ENCODE data around the gene TNPO3. TPM values are rescaled to one million over a fixed set of nuclear protein-coding genes. Genes with fewer than 3 reads are reported as not detected.
"Not testable (repeated sequence)": the region's sequence is repeated elsewhere in the genome, so short reads cannot be mapped to it uniquely, and the experiment has no call there.

The TNPO3 gene
- total RNA-seq, 2 donors from 2014 or later: 23.9 to 28.0 TPM

DNA sequence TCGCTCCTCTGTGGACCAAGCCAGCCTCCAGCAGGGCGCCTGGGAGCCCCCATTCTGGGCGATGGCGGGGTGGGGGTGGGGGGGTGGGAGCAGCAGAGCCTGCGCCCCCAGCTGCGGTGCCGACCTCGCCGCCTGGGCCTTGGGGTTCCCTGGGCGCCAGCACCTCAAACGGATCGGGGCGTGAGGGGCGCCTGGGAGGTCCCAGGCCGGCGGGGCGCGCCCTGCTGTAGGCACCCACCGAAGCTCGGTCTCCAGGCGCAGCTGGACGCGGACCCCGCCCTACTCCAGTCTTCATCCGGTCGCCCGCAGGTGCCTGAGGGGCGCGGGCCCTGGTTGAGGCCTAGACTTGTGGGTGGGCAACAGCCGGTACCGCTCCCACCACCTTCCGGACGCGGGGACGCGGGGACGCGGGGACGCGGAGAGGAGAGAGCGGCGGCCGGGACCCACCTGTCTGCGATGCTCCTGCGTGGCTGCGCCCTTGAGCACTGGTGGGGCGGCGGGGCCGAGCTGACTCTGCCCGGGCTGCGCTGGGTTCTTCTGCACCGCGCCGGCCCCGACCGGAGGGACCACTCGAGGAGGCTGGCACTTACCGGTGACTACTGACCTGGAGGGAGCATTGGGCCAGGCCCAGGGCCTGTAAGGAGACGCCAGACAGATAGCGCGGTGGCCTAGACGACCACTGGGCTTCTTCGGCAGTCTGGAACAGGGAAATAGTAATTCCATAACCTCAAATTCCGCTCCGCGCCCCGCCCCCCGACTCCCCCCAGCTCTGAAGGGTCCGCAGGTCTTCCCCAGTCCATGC lies 138.9 kb downstream of the TNPO3 start:
- ATAC-seq (no peak), DNase-seq (no peak)
- intact Hi-C loops (cut with DNase I): no loop called here

DNA sequence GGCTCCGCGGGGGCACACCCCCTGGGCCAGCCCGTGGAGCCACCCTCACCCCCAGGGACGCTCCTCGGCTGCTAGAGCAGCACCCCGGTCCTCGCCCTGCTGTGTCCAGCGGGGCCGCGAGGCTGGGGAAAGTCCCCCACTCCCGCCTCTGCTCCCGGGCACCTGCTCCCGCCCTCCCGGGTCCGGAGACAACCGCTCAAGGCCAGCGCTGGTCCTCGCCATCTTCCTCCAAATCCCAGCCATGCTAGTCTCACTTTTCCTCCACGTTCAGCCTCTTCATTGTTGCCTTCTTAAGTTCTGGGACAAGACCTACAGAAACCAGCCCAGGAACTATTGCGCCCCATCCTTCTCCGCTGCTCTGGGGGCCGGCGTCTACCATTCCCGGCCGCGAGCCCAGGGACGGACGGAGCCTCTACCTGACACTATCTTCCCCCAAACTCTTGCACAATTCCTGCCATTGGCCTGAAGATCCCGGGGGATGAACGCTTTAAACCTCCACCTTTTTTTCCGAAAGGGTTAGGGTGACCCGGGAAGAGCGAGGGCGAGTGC lies 139.6 kb downstream of the TNPO3 start:
- no peak for DNase-seq
- no peak for ATAC-seq
- intact Hi-C loops (cut with DNase I): no loop called here

DNA sequence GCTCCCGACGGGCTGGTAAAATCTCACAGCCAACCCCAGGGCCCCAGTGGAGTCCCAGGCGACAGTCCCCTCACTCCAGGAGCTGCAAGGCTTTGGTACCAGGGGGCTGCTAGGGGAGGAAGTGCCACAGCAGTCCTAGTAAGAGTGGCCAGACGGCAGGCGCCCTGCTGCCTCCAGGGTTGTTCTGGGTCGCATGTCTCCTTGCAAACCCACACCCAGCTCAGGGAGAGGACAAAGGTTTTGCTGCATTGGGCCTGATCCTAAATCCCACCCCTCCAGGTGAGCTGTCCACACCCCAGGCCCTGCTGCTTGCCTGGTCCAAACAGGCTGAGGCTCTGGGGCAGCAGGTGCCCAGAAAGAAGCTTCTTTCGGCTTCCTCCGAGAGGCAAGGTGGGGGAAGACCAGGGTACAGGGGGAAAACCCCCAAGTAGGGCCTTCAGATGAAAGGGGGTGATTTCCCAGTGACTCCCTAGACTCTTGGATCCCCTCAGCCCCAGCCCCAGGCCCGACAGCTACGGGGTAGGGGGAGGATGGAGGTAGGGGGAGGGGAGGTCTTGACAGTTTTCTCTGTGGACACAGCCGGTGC lies 140.3 kb downstream of the TNPO3 start:
- intact Hi-C loops (cut with DNase I): no loop called here
- peak; percentile 4 for DNase-seq
- no peak for ATAC-seq

DNA sequence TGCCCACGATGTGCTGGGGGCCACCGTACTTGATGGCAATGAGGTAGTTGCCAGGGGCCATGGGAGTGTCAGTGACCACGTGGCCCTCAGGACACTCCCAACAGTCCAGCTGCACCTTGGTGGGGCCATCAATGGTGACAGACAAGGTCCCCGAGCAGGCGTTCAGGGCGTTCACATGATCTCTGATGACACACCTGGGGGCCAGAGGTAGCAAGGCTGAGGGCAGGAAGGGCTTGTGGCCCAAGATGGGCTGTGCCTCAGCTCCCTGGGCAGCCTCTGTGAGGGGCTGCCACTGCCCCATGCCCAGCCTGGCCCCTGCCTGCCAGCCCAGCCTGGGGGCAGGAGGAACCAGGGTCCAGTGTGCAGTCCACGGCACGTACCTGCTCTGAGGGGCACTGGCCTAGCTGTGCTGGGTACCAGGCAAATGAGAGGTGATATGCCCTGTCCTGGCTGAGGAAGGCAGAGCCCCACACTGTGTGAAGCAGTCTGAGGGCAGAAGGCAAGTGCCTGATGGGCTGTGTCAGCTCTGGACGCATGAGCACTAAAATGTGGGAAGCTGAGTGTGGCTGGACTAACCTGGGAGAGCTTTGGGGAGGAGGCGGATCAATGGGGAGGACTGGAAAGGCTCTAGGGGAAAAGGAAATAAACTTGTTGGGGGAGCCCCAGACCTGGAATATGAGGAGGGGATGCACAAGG lies 140.9 kb downstream of the TNPO3 start:
- ATAC-seq (no peak), DNase-seq (no peak)
- intact Hi-C loops (cut with DNase I): no loop called here

DNA sequence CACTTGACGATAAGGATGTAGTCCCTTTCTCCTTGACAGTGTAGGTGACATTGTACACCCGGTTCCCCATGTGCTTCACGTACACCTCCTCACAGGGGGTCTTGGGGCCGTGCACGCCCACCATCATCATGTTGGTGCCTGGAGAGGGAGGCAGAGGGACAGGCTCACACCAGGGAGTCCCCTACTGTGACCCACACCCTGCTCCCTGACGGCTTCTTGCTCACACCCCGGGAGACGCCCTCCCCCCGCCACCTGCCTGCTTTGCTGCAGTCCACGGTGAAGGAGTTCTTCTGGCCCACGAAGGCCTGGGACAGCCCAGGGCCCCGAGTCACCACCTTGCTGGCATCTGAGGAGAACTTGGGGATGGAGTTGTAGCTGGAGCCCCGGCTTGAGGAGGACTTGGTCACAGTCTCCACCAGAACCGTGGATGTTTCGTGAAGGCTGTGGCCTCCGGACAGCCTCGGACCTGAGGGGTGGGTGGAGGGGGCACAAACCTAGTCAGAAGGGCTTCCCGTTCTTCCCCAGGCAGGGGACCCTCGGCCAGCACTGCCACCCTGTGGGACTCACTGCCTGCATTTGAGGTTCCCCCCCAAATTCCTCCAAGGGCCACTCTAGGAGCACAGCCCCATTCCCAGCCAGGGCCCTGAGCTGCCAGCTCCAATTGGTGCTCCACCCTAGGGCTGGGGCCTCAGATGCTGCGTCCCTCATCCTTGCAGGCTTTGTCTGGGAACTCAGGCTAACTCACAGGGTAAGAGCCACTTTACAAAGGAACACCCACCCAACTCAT lies 142.0 kb downstream of the TNPO3 start:
- DNase-seq; ATAC-seq; intact Hi-C loops (cut with DNase I): not testable (repeated sequence)

DNA sequence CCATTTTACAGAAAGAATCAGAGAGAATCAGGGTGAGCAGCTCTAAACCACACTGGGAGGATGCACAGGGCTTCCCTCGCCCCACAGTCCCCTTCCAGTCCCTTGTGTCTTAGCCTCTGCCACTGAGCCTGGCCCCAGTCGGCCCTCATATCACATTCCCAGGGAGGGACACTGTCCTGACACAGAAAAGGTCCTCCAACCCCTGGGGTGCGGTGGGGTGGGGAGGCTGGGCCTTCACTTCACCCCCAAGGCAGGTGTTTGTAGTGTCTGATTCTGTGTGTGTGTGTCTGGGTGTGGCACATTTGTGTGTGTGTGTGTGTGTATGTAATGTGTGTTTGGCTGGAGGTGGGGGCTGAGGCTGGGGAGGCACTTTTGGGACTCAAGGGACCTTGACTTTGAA lies 142.6 kb downstream of the TNPO3 start:
- intact Hi-C loops (cut with DNase I): no loop called here
- DNase-seq (peak; percentile 6), ATAC-seq (no peak)

DNA sequence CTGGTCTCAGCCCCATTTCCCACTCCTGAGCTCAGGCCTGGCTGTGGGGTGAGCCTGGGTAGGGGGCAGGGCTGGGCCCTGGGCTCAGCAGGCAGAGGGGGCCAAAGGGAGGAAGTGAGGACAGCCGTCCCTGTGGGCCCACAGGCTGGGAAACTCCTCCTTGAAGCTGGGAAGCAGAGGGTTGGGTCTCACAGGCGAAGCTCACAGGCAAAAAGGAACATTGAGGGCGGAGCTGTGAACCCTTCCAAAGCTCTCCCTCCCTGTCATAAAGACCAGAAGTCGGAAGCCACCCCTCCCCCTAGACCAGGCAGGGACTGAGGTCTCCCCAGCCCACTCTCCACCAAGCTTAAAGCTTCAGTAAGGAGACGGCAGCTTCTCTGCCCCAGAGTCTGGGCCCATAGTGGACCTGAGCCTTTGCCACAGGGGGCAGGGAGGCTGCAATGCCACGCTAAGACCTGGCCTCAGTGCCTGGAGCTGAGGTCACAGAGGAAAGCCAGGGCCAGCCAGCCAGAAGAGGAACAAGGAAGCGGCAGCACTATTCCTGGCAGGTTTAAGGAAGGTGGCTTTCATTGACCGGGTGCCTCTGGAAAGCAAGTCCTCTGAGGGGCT lies 143.4 kb downstream of the TNPO3 start:
- intact Hi-C loops (cut with DNase I): no loop called here
- peak; percentile 12 to 26 for ATAC-seq
- peak; percentile 24 for DNase-seq

DNA sequence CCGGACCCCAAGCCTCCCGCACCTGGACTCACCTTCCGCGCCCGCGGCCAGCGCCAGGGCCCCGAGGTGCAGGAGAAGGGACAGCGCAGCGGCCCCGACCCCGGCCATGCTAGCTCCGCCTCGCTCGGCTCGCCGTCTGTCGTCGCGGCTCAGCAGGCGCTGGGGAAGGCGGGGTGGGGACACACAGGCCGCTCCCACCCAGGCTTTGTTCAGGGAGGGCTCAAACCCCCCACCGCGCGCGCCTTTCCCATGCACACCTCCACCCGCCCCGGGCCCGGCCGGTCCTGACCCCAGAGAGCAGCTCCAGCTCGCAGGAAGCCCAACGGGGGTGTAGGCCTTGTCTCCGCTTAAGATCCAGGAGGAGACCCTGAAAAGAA lies 144.4 kb downstream of the TNPO3 start, which contains the start of gene KCP:
KCP (minus strand) TSS at position 141 of the 377 bp plus-strand sequence; CDS start at position 108, 33 bp downstream.
- DNase-seq: peak; percentile 14
- ATAC-seq: peak; percentile 6 to 17
- intact Hi-C loops (cut with DNase I): no loop called here

DNA sequence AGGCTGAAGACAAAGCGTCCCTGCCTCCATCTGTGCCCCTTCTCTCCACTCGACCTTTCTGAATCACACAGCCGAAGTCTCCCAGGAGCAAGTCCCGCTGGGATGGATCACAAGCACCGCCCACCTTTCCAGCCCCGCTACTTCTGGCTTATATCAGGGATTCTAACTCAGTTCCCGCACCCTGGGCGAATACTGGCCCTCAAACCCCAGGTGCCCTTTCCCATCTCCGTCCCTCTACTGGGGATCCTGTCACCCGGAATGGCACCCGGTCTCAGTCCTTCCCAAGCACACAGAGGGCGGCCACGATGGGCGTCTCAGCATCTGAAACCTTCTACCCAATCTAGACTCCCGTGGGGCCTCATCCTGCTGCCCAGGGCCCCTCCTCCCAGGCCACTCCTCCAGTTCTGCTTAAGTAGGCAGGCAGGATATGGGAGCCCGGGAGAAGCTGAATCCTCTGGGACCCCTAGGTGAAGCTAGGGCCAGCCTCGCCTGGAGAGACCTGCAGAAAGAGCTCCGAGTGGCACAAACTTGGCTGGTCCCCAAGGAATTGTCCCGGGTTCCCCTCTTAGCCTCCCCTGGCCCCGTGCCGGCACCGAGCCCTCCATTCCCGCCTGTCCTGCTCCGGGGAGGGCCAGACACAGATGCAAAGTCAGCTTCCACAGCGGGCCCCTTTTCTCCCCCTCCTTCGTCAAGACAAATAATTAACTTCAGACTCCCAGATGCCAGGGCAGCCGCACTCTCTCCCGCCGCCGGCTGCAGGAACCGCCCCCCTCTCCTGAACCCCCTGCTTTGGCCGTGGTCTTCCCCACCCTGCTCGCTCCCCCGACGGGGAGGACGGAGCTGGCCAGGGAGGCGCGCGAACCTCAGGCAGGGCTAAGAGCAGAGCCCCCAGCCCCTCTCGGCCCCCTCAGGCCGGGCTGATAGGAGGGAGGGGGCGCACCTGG lies 145.0 kb downstream of the TNPO3 start:
- ATAC-seq (peak; percentile 35 to 58), DNase-seq (peak; percentile 29)
- intact Hi-C loops (cut with DNase I): no loop called here

DNA sequence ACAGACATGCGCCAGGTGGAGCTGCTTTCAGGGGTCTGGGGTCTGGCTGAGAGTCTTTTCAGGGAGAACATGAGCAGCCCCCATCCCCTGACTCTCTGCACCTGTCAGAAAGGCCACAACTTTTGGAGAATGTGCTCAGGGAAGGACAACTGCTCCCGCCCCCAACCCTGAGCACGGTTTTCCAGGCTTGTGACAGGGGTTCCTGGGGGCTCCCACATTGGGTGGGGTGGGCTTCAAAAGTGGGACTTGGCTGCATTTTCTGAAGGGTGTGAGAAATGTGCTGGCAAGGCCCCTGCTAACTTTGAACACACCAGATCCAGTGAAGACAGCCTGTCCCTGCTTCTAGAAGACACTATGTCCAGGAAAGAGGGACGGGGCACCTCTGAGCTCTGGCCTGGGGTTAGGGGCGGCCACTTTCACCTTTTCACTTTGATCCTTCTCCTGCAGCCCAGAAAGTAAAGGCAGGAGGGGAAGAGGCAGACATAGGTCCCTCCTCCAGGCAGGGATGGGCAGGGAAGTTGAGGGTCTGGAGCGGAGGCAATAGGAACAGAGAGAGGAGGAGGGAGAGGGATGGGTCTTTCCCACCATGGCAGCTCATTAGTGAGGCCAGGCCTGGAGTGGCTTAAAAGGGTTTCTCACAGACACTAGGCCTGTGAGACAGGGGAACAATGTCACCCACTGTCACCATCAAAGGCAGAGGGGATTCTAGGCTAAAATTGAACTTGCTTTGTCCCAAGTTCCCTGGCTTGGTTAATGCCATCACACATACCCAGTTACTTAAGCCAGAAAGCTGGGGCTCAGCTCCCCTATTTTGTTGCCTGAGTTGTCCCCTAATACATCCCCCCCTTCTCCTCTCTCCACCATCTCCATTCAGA lies 145.9 kb downstream of the TNPO3 start:
- DNase-seq (peak; percentile 7), ATAC-seq (no peak)
- intact Hi-C loops (cut with DNase I): no loop called here

DNA sequence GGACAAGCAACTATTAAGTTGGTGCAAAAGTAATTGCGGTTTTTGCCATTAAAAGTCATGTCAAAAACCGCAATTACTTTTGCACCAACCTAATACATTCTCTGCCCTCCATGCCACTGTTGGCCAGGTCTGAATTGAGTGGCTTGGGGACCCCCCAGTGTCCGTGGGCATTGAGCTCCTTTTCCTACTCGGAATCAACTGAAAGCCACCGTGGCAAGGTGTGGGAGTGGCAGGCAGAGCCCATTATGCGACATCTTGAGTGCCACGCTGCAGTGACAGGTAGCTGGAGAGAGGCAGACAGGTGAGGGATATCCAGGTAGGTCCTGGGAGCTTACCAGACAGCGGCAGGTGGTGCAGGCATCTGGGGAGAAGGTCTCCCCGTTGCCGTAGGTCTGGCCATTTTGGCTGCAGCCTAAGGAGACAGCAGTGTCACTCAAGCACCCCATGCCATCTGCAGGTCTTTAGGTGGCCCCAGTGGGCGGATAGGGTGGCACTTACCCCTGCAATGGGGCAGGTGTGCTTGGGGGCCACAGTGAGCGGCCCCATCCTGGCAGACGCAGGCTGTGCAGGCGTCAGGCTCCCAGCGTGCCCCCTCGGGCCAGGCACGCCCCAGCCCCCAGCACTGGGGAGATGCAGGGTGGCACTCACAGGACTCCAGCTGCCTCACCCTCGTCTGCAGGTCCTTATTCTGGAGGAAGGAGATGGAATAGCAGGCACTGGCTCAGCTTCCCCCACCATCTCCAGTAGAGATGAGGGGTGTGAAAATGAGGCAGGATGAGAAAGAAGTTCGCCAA lies 147.9 kb downstream of the TNPO3 start:
- DNase-seq: peak; percentile 6
- no peak for ATAC-seq
- intact Hi-C loops (cut with DNase I): no loop called here

DNA sequence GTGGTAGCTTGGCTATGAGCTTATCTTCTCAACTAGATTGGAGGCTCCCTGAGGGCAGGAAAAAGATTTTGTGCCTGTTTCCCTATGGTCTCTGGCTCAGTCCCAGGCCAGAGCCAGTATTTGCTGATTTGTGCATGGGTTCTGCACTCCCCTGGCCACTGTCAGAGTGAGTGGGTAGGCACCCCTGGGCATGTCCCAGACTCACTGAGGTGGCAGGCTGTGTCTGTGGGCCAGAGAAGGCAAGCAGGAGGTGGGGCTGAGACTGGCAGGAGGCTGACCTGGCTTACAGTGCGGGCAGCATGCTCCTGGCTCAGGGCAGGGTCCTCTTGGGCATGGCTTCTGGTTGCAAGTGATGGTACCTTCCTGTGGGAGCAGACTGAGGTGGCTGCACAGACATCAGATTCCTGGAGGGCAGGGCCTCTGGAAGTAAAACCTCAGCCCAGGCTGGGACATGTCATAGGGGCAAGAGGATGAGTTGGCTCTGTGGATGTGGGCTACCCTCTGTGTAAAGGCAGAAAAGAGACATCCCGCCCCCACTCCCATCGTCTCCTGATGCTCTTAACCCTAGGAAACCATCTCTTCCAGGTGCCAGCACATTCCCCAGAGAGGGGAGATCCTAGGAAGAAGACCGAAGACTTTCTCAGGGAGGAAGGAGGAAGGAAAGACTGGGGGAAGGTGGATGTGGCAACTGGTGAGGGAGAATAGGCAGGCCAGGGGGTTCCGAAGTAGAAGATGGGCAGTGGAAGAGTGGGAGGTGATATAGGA lies 148.7 kb downstream of the TNPO3 start:
- intact Hi-C loops (cut with DNase I): no loop called here
- DNase-seq (peak; percentile 11), ATAC-seq (no peak)

DNA sequence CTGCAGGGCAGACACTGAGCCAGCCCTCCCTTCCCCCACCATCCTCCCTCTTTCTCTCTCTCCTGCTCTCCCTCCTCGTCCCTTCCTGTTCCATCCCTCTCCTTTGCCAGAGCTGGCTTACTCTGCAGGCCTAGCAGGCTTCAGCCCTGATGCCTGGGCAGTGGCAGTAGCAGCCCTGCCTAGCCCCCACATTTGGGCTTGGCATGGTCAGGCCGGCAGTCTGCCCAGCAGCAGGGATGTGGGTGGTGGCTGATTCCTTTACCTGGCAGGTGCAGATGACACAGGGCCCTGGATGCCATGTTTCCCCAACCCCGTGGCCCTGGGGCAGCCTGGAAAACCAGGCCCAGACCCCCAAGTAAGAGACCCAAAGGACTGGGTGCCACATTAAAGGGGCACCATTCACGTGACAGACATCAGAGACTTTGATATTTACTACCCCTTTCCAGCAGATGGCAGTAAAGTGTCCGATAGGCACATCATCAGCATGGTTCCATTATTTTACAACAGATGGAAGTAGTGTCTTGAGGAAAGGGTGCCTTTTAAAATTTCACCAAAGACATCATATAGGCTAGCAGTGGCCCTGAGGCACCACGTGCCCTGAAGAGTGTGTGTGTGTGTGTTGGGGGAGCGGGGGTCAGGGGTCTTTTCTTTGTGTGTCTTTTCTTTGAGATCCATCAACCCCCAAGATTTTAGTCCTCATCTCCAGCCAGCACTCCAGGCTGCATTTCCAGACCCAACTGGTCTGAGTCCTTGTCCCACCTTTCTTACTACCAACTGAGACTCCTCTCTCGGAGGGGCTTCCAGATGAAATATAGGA lies 150.3 kb downstream of the TNPO3 start:
- ATAC-seq (peak in 1 of 2 donors; percentile 45), DNase-seq (peak; percentile 12)
- intact Hi-C loops (cut with DNase I): loop anchor here (1.0 to 5.0 kb wide), 2 partner anchors 187 to 188 kb away; no protein-coding TSS in a partner anchor

All from left cardiac atrium (tissue), 4 donors.